ENCODE measurements around the gene PPRC1. TPM values are rescaled to one million over a fixed set of nuclear protein-coding genes. Genes with fewer than 3 reads are reported as not detected.

The PPRC1 gene
- polyA plus RNA-seq, 1 donor from 2014 or later = 6.0 TPM

- peak overlapping the region; percentile 88 for H3K9ac ChIP-seq (ENCODE audit: low read length)
- H3K9me2 ChIP-seq (ENCODE audit: insufficient read depth, low read length) = no peaks in the 10 kb centered on the region
- peak overlapping the region; percentile 41 for H2AFZ ChIP-seq (ENCODE audit: low read depth, low read length)
- no peaks in the 10 kb centered on the region for H3K9me3 ChIP-seq (ENCODE audit: low read length)
- peaks cover 18% of the 10 kb centered on the region for H4K20me1 ChIP-seq (ENCODE audit: insufficient read depth)
- peak overlapping the region; percentile 85 for H3K4me2 ChIP-seq (ENCODE audit: low read length)
- H3K27me3 ChIP-seq (ENCODE audit: insufficient read depth, low read depth, low read length) = no peaks in the 10 kb centered on the region
- no peaks in the 10 kb centered on the region for H3F3A ChIP-seq (ENCODE audit: insufficient read depth, low read length, poor library complexity, severe bottlenecking)
- peak; percentile 31 for TF ChIP-seq MXI1 (conservative IDR thresholded peaks at IDR 0.05; ENCODE audit: poor library complexity, severe bottlenecking)
- no peak for TF ChIP-seq SMC3 (conservative IDR thresholded peaks at IDR 0.05; ENCODE audit: poor library complexity)
- no peak for TF ChIP-seq EZH2 (IDR thresholded peaks at IDR 0.05; ENCODE audit: borderline replicate concordance, insufficient read depth, low read length, poor library complexity, severe bottlenecking)
- TF ChIP-seq POLR2AphosphoS5 (IDR thresholded peaks at IDR 0.05) = peak; percentile 97
- TF ChIP-seq TAF1 (IDR thresholded peaks at IDR 0.05; ENCODE audit: low read depth) = peak; percentile 81
- TF ChIP-seq CTCF (IDR thresholded peaks at IDR 0.05; ENCODE audit: poor library complexity, severe bottlenecking) = no peak
- no peak for TF ChIP-seq RAD21 (conservative IDR thresholded peaks at IDR 0.05)
- TF ChIP-seq REST (IDR thresholded peaks at IDR 0.05; ENCODE audit: borderline replicate concordance) = peak; percentile 76
- H3K36me3 ChIP-seq (ENCODE audit: insufficient read depth, low read length) = no peaks in the 10 kb centered on the region
- H3K79me2 ChIP-seq (replicated peaks; ENCODE audit: insufficient read depth, low read length) = peaks cover 78% of the 10 kb centered on the region
- peak overlapping the region; percentile 93 for H3K27ac ChIP-seq (ENCODE audit: low read length)
- peak overlapping the region; percentile 92 for H3K4me3 ChIP-seq (ENCODE audit: low read length)
Measured at GRCh38 chr10:102114861-102115618, 17.8 kb upstream of the PPRC1 start.

- Histone ChIP-seq H3K4me2 (ENCODE audit: low read length) (peak overlapping the region; percentile 85), H4K20me1 (ENCODE audit: insufficient read depth) (peaks cover 18% of the 10 kb centered on the region), H3K27me3 (ENCODE audit: insufficient read depth, low read depth, low read length) (no peaks in the 10 kb centered on the region), H3K36me3 (ENCODE audit: insufficient read depth, low read length) (no peaks in the 10 kb centered on the region), H3K27ac (ENCODE audit: low read length) (peak overlapping the region; percentile 93), H3K79me2 (replicated peaks; ENCODE audit: insufficient read depth, low read length) (peaks cover 78% of the 10 kb centered on the region), H3K9me2 (ENCODE audit: insufficient read depth, low read length) (no peaks in the 10 kb centered on the region), H3K9ac (ENCODE audit: low read length) (peak overlapping the region; percentile 88), H2AFZ (ENCODE audit: low read depth, low read length) (no peak overlapping the region), H3K9me3 (ENCODE audit: low read length) (no peaks in the 10 kb centered on the region), H3K4me3 (ENCODE audit: low read length) (peak overlapping the region; percentile 92), H3F3A (ENCODE audit: insufficient read depth, low read length, poor library complexity, severe bottlenecking) (no peaks in the 10 kb centered on the region)
- TF ChIP-seq EZH2 (IDR thresholded peaks at IDR 0.05; ENCODE audit: borderline replicate concordance, insufficient read depth, low read length, poor library complexity, severe bottlenecking) (no peak), MXI1 (conservative IDR thresholded peaks at IDR 0.05; ENCODE audit: poor library complexity, severe bottlenecking) (no peak), SMC3 (conservative IDR thresholded peaks at IDR 0.05; ENCODE audit: poor library complexity) (no peak), EP300 (conservative IDR thresholded peaks at IDR 0.05; ENCODE audit: poor library complexity, severe bottlenecking) (no peak), REST (IDR thresholded peaks at IDR 0.05; ENCODE audit: borderline replicate concordance) (no peak), RAD21 (conservative IDR thresholded peaks at IDR 0.05) (no peak), POLR2AphosphoS5 (IDR thresholded peaks at IDR 0.05) (no peak), CTCF (IDR thresholded peaks at IDR 0.05; ENCODE audit: poor library complexity, severe bottlenecking) (no peak), TAF1 (IDR thresholded peaks at IDR 0.05; ENCODE audit: low read depth) (no peak)
Measured at GRCh38 chr10:102115775-102116174, 17.1 kb upstream of the PPRC1 start.
